ENCODE results near the gene FBXL19. TPM values are rescaled to one million over a fixed set of nuclear protein-coding genes. Genes with fewer than 3 reads are reported as not detected.

The FBXL19 gene
- total and polyA plus RNA-seq, 9 of the 15 experiments (the other 6 are each of a cell fraction or from before 2014, with no cell fraction given): 0.13 to 48.0 (median 13.5) TPM; not detected in 1

DNA sequence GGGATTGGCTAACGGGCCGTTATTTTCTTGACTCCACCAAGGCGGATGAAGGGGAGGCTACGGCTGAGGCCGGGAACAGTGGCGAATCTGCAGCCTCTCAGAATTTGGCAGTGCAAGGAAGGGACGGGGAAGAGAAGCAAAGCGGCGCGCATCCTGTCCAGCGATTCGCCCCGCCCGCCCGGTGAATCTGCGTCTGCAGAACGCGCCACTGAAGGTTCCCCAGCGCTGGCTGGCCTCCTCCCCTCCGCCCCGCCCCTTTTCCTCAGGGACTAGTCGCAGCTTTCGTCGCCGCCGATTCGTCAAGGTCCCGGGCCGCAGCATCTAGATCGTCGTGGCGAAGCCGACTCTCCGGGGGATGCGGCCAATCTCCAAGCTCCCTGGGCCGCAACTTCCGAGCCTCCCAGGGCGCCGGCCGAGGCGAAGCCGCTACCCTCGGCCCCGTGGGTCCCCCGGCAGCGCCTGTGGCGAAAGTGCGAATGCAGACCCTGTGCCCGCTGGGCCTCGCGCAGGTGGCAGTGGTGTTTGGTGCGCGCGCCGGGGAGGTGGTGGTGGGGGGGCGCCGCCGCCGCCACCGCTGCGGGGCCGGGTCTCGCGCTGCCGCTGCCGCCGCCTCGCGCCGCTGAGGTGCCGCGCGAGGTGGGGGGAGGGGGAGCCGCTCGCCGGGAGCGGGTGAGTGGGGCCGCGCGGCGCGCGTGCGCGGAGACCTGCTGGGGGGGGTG is 34.2 kb downstream of the FBXL19 start, which contains the start of gene SETD1A (continued):
- TF ChIP-seq NR1H2 (CRISPR knock-in tag; IDR thresholded peaks at IDR 0.05): no peak
- TF ChIP-seq, protein P1, sequence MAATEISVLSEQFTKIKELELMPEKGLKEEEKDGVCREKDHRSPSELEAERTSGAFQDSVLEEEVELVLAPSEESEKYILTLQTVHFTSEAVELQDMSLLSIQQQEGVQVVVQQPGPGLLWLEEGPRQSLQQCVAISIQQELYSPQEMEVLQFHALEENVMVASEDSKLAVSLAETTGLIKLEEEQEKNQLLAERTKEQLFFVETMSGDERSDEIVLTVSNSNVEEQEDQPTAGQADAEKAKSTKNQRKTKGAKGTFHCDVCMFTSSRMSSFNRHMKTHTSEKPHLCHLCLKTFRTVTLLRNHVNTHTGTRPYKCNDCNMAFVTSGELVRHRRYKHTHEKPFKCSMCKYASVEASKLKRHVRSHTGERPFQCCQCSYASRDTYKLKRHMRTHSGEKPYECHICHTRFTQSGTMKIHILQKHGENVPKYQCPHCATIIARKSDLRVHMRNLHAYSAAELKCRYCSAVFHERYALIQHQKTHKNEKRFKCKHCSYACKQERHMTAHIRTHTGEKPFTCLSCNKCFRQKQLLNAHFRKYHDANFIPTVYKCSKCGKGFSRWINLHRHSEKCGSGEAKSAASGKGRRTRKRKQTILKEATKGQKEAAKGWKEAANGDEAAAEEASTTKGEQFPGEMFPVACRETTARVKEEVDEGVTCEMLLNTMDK (IDR thresholded peaks at IDR 0.05; ENCODE audit: borderline replicate concordance, insufficient read depth, low read depth, low read length, poor library complexity, severe bottlenecking): no peak
- no peak for TF ChIP-seq HDAC6 (IDR thresholded peaks at IDR 0.05; ENCODE audit: low read depth, low read length)
- TF ChIP-seq, protein P2, sequence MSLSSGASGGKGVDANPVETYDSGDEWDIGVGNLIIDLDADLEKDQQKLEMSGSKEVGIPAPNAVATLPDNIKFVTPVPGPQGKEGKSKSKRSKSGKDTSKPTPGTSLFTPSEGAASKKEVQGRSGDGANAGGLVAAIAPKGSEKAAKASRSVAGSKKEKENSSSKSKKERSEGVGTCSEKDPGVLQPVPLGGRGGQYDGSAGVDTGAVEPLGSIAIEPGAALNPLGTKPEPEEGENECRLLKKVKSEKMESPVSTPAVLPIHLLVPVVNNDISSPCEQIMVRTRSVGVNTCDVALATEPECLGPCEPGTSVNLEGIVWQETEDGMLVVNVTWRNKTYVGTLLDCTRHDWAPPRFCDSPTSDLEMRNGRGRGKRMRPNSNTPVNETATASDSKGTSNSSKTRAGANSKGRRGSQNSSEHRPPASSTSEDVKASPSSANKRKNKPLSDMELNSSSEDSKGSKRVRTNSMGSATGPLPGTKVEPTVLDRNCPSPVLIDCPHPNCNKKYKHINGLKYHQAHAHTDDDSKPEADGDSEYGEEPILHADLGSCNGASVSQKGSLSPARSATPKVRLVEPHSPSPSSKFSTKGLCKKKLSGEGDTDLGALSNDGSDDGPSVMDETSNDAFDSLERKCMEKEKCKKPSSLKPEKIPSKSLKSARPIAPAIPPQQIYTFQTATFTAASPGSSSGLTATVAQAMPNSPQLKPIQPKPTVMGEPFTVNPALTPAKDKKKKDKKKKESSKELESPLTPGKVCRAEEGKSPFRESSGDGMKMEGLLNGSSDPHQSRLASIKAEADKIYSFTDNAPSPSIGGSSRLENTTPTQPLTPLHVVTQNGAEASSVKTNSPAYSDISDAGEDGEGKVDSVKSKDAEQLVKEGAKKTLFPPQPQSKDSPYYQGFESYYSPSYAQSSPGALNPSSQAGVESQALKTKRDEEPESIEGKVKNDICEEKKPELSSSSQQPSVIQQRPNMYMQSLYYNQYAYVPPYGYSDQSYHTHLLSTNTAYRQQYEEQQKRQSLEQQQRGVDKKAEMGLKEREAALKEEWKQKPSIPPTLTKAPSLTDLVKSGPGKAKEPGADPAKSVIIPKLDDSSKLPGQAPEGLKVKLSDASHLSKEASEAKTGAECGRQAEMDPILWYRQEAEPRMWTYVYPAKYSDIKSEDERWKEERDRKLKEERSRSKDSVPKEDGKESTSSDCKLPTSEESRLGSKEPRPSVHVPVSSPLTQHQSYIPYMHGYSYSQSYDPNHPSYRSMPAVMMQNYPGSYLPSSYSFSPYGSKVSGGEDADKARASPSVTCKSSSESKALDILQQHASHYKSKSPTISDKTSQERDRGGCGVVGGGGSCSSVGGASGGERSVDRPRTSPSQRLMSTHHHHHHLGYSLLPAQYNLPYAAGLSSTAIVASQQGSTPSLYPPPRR (CRISPR knock-in tag; IDR thresholded peaks at IDR 0.05; ENCODE audit: borderline replicate concordance): no peak
- no peak for TF ChIP-seq DNMT1 (IDR thresholded peaks at IDR 0.05)
- no peak for TF ChIP-seq CEBPB (tag; IDR thresholded peaks at IDR 0.05)
- TF ChIP-seq, protein P3, sequence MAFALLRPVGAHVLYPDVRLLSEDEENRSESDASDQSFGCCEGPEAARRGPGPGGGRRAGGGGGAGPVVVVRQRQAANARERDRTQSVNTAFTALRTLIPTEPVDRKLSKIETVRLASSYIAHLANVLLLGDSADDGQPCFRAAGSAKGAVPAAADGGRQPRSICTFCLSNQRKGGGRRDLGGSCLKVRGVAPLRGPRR (CRISPR knock-in tag; IDR thresholded peaks at IDR 0.05): 0 out of 2 replicates have a peak, but pooled peaks have one; percentile 4
- peak; percentile 99 for TF ChIP-seq LARP7 (IDR thresholded peaks at IDR 0.05)
- TF ChIP-seq ZNF444 (CRISPR knock-in tag; IDR thresholded peaks at IDR 0.05): no peak
- TF ChIP-seq FOXP1 (CRISPR knock-in tag; IDR thresholded peaks at IDR 0.05): peak; percentile 40; the same call in 1 of the 2 replicates
- no peak for TF ChIP-seq MCM7 (IDR thresholded peaks at IDR 0.05)
- 0 out of 2 replicates have a peak, but pooled peaks have one; percentile 16 for TF ChIP-seq GATAD2B (IDR thresholded peaks at IDR 0.05; ENCODE audit: borderline replicate concordance)
- TF ChIP-seq VEZF1 (CRISPR knock-in tag; IDR thresholded peaks at IDR 0.05): peak; percentile 95
- no peak for TF ChIP-seq MIER1 (IDR thresholded peaks at IDR 0.05; ENCODE audit: low read depth)
- TF ChIP-seq ZBTB26 (CRISPR knock-in tag; IDR thresholded peaks at IDR 0.05): no peak

Measured in K562 (cell line).